Activated CD4-positive, alpha-beta T cell treated with anti-CD3 and anti-CD28 coated beads, Interleukin-2, amount 50 U/mL, for 16 hours (primary cell): ENCODE data around the gene PAGE5.

Source experiments
- DNase-seq: peaks from one replicate; pipeline ENCODE4 v3.0.0-alpha.2; 2020

Gene PAGE5

DNA sequence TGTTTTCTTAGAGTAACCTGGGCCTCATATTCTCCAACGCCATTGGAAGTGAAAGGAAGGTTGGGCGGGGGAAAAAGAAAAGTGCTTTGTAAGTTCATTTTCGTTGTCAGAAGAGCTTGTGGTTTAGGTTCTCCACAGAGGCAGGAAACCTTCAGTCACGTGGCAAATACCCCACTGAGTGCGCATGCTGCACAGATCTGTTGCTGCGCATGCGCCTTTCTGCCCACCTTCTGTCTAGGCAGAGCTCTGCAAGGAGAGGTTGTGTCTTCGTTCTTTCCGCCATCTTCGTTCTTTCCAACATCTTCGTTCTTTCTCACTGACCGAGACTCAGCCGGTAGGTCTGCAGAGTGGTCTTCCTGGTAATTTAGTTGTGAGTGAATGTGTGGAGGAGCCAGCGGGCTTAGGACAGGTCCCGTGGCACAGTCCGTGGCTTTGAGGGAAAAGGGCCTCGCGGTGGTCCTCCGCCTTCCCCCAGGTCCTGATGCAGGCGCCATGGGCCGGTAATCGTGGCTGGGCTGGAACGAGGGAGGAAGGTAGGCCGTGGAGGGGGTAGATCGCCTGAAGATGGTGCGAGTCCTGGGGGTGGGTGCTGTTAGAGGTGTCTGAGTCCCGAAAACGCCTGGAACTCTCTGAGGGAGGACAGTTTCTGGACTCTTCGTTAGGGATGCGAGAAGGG lies at the start of gene PAGE5:
Gene PAGE5, plus strand, starts transcription at position 228 of the 676 bp plus-strand sequence. CDS start 1,037 bp downstream, outside the sequence.
- DNase-seq: no peak

DNA sequence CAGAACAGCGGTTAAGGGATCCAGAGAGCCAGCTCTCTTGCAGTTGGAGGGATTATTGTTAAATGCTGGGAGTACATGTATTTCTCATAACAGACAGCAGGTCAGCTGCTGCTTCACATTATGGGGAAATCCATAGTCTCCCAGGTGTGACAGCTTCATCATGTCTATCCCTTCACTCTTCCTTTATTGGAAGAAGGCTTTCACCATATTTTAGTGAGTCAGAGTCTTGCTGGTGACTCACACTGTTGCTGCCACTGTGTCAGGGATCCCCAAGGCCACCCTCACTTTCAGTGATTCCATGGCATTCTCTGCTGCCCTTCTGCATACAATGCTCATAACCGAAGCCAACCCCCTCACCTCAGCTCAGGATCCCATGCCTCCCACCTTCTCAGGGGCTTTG lies 32.9 kb upstream of the PAGE5 start:
- DNase-seq: no peak

DNA sequence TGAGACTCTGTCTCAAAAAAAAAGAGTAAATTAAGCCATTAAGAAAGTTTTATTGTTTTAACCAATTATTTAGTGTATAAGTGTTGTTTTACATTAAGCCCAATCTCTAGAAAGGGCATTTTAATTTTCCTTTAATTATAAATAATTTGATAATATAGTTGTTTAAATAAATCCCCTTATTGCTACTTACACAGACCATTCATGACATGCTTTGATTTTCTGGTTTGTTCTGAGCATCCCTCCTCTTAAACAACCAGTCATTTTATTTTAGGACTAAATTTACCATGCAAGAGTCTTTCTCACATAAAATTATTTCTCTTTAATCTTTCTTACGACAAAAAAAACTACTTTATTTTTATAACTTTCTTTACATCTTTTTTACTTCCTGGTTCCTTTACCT lies 23.5 kb upstream of the PAGE5 start:
- no peak for DNase-seq

- no peak for DNase-seq
Measured at GRCh38 chrX:55201930-55202579, 18.1 kb upstream of the PAGE5 start.

GRCh38 chrX:55206162-55206941 lies 13.8 kb upstream of the PAGE5 start:
- DNase-seq: no peak

DNA sequence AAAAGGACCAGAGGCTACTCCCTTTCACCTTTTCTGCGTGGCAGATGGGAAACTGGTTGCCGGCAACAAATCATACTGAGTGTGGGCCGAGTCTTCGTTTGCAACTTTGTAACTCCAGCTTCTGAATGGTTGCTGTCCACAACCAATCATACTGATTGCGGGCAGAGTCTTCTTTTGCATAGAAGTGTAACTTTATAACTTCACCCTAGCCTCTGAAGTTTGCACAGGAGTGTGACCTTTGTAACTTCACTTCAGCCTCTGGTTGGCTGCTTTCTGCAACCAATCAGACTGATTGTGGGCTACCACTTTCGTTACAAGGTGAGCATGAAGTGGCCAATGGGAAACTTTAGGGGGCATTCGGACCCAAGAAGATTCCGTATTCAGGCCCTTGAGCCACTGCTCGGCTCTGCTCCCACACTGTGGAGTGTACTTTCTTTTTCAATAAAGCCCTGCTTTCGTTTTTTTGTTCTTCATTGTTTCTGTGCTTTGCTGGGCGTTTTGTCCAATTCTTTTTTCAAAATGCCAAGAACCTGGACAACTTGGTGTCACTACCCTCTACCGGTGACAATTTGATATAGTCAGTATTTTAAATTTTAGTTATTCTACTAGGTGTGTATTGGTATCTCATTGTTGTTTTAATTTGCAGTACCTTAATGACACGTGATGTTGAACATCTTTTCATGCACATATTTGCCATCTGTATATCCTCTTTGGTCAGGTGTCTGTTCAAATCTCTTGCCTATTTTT lies 9.0 kb upstream of the PAGE5 start:
- no peak for DNase-seq

DNA sequence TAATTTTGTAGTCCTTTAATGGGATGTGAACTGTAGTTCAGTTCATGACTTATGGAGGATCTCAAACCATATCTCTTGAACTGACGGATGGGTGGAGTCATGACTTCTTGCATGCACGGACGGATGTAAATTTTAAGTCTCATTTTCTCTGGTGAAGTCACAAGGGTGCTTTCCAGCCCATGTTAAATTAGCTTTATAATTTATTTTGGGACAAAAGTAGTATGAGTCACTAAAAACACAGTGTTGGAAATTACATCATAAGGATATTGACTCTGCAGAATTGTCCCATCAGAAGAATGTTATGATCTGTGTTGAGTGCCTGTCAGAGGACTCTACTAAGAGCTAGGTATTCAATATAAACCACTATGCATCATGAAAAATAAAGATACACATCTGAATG lies 6.8 kb upstream of the PAGE5 start:
- no peak for DNase-seq

DNA sequence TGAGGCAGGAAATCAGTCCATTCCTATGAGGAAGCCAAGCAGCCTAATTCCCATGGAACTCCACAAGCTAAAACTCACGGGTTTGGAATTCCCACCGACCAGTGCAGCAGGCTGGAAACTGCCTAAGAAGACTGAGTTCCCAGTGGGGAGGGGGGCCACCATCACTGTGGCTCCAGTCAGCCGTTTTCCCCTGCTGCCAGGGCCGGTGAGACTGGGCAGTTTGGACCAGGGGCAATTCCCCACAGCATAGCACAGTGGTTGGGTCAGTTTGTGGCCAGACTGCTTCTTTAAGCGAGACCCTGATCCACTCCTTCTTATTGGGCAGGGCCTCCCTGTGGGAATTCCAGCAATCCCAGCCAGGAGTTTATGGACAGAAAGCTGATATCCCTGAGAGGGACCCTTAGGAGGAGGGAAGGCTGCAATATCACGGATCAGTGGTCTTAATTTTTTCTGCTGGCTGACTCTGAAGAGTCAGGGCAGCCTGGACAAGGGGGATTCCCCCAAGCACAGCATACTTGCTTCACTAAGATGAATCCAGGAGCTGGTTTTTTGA lies 20.7 kb downstream of the PAGE5 start:
- DNase-seq: no peak

GRCh38 chrX:55253528-55253927 lies 33.4 kb downstream of the PAGE5 start:
- DNase-seq: no peak

DNA sequence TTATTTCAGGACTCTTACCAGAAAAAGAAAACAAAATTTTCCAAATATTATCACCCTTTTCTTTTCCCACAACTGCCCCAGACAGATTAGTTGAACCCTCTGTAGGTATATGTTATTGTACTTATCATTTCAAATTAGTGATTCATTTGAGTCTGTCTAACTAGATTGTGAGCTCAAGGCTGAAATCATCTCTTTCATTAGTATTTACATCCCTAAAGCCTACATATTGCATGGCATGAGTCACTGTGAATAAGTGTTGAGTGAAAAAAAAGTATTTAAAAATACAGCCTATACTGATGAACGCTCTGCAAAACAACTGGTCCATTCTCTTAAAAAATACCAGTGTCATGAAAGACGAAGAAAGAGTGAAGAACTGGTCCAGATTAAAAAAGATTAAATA lies 40.7 kb downstream of the PAGE5 start:
- DNase-seq: no peak

DNA sequence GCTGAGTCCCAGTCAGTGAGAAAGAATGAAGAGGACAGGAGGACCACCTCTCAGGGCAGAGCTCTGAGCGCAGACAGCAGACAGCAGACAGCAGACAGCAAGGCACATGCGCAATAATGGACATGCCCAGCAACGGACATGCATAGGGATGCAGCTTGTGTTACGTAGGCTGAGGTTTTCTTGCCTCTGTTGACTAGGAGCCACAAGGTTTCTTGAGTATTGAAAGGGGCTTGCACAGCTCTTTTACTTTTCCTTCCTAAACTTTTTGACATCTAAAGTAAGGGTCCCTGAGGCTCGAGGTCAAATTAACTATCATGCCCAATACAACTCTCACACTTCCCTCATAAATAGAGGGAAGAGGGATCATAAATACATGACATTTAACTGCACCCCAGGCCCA lies 44.7 kb downstream of the PAGE5 start, which contains the start of gene PAGE3:
Gene PAGE3, minus strand, starts transcription at position 101 of the 400 bp plus-strand sequence. CDS start 1,013 bp downstream, outside the sequence.
- DNase-seq: no peak
